Upper lobe of right lung (tissue), 1 donor: Measurements from ENCODE around the gene SERPINB8. TPM values are rescaled to one million over a fixed set of nuclear protein-coding genes. Genes with fewer than 3 reads are reported as not detected.

Source experiments
- ATAC-seq: fragments of 200-7000 bp; cut with Tn5 transposase; one replicate; pipeline ENCODE4 v1.9.1; 2020; ENCODE audit warnings: mild to moderate bottlenecking, moderate library complexity
- DNase-seq: peaks from one replicate; pipeline ENCODE4 v3.0.0-alpha.2; 2020
- H3K27ac ChIP-seq: fragments of 200-600 bp; one replicate; pipeline ENCODE4 v1.8.0; 2022
- H3K27me3 ChIP-seq: fragments of 200-600 bp; one replicate; pipeline ENCODE4 v1.8.0; 2022; ENCODE audit warnings: mild to moderate bottlenecking
- H3K36me3 ChIP-seq: fragments of 200-600 bp; one replicate; pipeline ENCODE4 v1.8.0; 2022
- H3K4me1 ChIP-seq: fragments of 200-600 bp; one replicate; pipeline ENCODE4 v1.8.0; 2022
- H3K4me3 ChIP-seq: fragments of 200-600 bp; one replicate; pipeline ENCODE4 v1.8.0; 2022; ENCODE audit warnings: mild to moderate bottlenecking
- H3K9me3 ChIP-seq: fragments of 200-600 bp; one replicate; pipeline ENCODE4 v1.8.0; 2022
- intact Hi-C: fragments of 100-400 bp; cut with DNase I; formaldehyde crosslinking; loops from one replicate; pipeline ENCODE4 v1.11.0; 2022
- total RNA-seq: library from RNA; stranded (reverse); fragmentation: NEBNext Ultra II Directional; extraction: Animal tissue kit (Norgen Biotek cat#: 25700); gene quantifications from one replicate; pipeline ENCODE4 v1.2.1, GENCODE V29; 2021
- TF ChIP-seq, protein P1 (sequence below): fragments of 200-600 bp; IDR thresholded peaks from one replicate; pipeline ENCODE4 v1.8.0; 2022; ENCODE audit warnings: antibody characterized with exemption
- donor health status: DM: no; HTN: yes; CAD: no; lungs with severe emphysema.

SERPINB8 gene
- total RNA-seq, 1 donor from 2014 or later: 24.6 TPM

DNA sequence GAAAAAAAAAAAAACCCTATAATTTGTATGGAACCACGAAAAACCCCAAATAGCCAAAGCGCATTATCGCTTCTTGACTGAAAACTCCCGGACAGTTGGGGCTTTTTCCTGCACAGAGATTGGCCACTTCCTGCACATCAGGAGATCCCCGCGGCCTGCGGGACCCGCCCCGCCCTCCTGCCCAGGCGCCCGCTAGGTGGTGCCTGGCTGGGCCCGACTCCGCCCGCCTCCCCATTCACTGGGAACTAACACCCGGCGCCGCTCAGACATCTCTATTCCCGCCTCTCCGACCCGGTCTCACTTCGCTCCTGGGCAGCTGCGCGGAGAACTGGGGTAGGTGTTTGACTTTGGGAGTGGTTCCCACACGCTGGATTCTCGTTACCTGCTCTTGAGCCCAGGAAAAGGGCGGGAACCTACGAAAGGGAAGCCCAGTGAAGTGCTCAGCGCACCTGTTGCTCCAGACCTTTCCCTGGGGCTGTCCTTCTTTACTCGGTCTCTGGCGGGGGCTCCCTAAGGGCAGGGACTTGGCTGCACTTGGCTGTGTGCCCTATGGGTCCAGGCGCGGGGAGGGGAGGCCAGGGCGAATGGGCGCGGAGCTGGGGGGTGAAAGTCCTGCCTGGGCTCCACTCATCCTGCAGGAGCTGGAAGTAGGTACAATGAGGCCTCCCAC is 20.7 kb upstream of the SERPINB8 start, which contains the start of gene HMSD:
Gene HMSD, plus strand, starts transcription at position 234 of the 670 bp plus-strand sequence. CDS start 4,155 bp downstream, outside the sequence.
- ATAC-seq (peak; percentile 100), DNase-seq (peak; percentile 88)
- no peak within 1 kb of the TSS for H3K27ac ChIP-seq
- no peaks in the 10 kb centered on the region for H3K36me3 ChIP-seq
- intact Hi-C loops: no loop called here
- TF ChIP-seq, protein P1, sequence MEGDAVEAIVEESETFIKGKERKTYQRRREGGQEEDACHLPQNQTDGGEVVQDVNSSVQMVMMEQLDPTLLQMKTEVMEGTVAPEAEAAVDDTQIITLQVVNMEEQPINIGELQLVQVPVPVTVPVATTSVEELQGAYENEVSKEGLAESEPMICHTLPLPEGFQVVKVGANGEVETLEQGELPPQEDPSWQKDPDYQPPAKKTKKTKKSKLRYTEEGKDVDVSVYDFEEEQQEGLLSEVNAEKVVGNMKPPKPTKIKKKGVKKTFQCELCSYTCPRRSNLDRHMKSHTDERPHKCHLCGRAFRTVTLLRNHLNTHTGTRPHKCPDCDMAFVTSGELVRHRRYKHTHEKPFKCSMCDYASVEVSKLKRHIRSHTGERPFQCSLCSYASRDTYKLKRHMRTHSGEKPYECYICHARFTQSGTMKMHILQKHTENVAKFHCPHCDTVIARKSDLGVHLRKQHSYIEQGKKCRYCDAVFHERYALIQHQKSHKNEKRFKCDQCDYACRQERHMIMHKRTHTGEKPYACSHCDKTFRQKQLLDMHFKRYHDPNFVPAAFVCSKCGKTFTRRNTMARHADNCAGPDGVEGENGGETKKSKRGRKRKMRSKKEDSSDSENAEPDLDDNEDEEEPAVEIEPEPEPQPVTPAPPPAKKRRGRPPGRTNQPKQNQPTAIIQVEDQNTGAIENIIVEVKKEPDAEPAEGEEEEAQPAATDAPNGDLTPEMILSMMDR: peak; percentile 43
- no peaks in the 10 kb centered on the region for H3K4me1 ChIP-seq
- H3K4me3 ChIP-seq: peak within 1 kb of the TSS; percentile 42
- no peaks in the 10 kb centered on the region for H3K9me3 ChIP-seq
- H3K27me3 ChIP-seq: peaks cover 7% of the 10 kb centered on the region

GRCh38 chr18:63951302-63951705 is 18.6 kb upstream of the SERPINB8 start:
- TF ChIP-seq, protein P1: no peak
- ATAC-seq (no peak), DNase-seq (no peak)
- Histone ChIP-seq H3K27me3 (peaks cover 13% of the 10 kb centered on the region), H3K9me3 (no peaks in the 10 kb centered on the region), H3K36me3 (no peaks in the 10 kb centered on the region), H3K4me3 (no peak overlapping the region), H3K27ac (no peak overlapping the region), H3K4me1 (no peaks in the 10 kb centered on the region)
- intact Hi-C loops: no loop called here

GRCh38 chr18:63953811-63954210 is 16.1 kb upstream of the SERPINB8 start:
- H3K4me1 ChIP-seq: no peaks in the 10 kb centered on the region
- no peak overlapping the region for H3K27ac ChIP-seq
- no peaks in the 10 kb centered on the region for H3K36me3 ChIP-seq
- H3K4me3 ChIP-seq: no peak overlapping the region
- no peak for ATAC-seq
- no peaks in the 10 kb centered on the region for H3K9me3 ChIP-seq
- intact Hi-C loops: no loop called here
- DNase-seq: no peak
- peaks cover 6% of the 10 kb centered on the region for H3K27me3 ChIP-seq
- TF ChIP-seq, protein P1: no peak

DNA sequence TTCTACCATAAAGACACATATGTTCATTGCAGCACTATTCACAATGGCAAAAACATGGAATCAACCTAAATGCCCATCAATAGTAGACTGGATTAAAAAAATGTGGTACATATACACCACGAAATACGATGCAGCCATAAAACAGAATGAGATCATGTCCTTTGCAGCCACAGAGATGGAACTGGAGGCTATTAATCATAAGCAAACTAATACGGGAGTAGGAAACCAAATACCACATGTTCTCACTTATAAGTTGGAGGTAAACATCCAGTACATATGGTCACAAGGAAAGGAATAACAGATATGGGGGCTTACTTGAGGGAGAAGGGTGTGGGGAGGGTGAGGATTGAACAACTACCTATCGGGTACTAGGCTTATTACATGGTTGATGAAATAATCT is 13.1 kb upstream of the SERPINB8 start:
- Histone ChIP-seq H3K4me1 (no peaks in the 10 kb centered on the region), H3K27me3 (peaks cover 6% of the 10 kb centered on the region), H3K36me3 (no peaks in the 10 kb centered on the region), H3K27ac (no peak overlapping the region), H3K9me3 (no peaks in the 10 kb centered on the region), H3K4me3 (no peak overlapping the region)
- DNase-seq: no peak
- ATAC-seq: no peak
- TF ChIP-seq, protein P1: no peak
- intact Hi-C loops: no loop called here

GRCh38 chr18:63960891-63961290 is 9.0 kb upstream of the SERPINB8 start:
- H3K9me3 ChIP-seq: no peaks in the 10 kb centered on the region
- no peak for ATAC-seq
- no peaks in the 10 kb centered on the region for H3K27me3 ChIP-seq
- TF ChIP-seq, protein P1: no peak
- intact Hi-C loops: no loop called here
- no peaks in the 10 kb centered on the region for H3K36me3 ChIP-seq
- no peaks in the 10 kb centered on the region for H3K4me1 ChIP-seq
- no peak overlapping the region for H3K27ac ChIP-seq
- DNase-seq: no peak
- H3K4me3 ChIP-seq: no peak overlapping the region
